GM21737 (cell line): ENCODE measurements around the gene FAM135A.
"Not testable (repeated sequence)": the region's sequence is repeated elsewhere in the genome, so short reads cannot be mapped to it uniquely, and the experiment has no call there.

Experiments used
- ATAC-seq: cut with Tn5 transposase; IDR thresholded peaks from one replicate; pipeline ENCODE4 v1.9.1; 2021; ENCODE audit warnings: mild to moderate bottlenecking, moderate library complexity; ENCODE audit not compliant: unreplicated experiment

The FAM135A gene

GRCh38 chr6:70607371-70607770, 194.1 kb downstream of the FAM135A start:
- ATAC-seq = not testable (repeated sequence)

GRCh38 chr6:70609181-70609580, 195.9 kb downstream of the FAM135A start:
- ATAC-seq = not testable (repeated sequence)
